Smooth muscle cell (in vitro differentiated cells): Measurements from ENCODE around the gene GOLGA6L7. TPM values are rescaled to one million over a fixed set of nuclear protein-coding genes. Genes with fewer than 3 reads are reported as not detected.
A peak's percentile ranks its signal among the peaks of the same experiment; 100 is the strongest.
"Not testable (repeated sequence)": the region's sequence is repeated elsewhere in the genome, so short reads cannot be mapped to it uniquely, and the experiment has no call there.

Source experiments
- DNase-seq: peaks from one replicate; lab custom pipeline; 2025; ENCODE audit not compliant: unreplicated experiment; lab: John Stamatoyannopoulos, UW
- H2AFZ ChIP-seq: fragments of 200-600 bp; sonication (generic); 2 replicates; pipeline ENCODE4 v1.6.0; 2016; ENCODE audit warnings: antibody characterized with exemption, low read depth, mild to moderate bottlenecking
- H3F3A ChIP-seq: fragments of 200-600 bp; sonication (generic); 2 replicates; pipeline ENCODE4 v1.6.0; 2017; ENCODE audit warnings: antibody characterized with exemption, low read depth
- H3K27ac ChIP-seq: fragments of 200-600 bp; sonication (generic); 2 replicates; pipeline ENCODE4 v1.5.1; 2016; ENCODE audit warnings: low read depth, mild to moderate bottlenecking
- H3K27me3 ChIP-seq: fragments of 200-600 bp; sonication (generic); 2 replicates; pipeline ENCODE4 v1.6.1; 2016; ENCODE audit warnings: low read depth, mild to moderate bottlenecking
- H3K36me3 ChIP-seq: fragments of 200-600 bp; sonication (generic); 2 replicates; pipeline ENCODE4 v1.5.1; 2016; ENCODE audit warnings: low read depth
- H3K4me1 ChIP-seq: fragments of 200-600 bp; sonication (generic); 2 replicates; pipeline ENCODE4 v1.5.1; 2016; ENCODE audit warnings: low read depth
- H3K4me2 ChIP-seq: fragments of 200-600 bp; sonication (generic); 2 replicates; pipeline ENCODE4 v1.6.0; 2016; ENCODE audit warnings: mild to moderate bottlenecking
- H3K4me3 ChIP-seq: fragments of 200-600 bp; sonication (generic); 2 replicates; pipeline ENCODE4 v1.5.1; 2016; ENCODE audit warnings: mild to moderate bottlenecking
- H3K79me2 ChIP-seq: fragments of 200-600 bp; sonication (generic); 2 replicates; pipeline ENCODE4 v1.6.0; 2016; ENCODE audit warnings: low read depth, mild to moderate bottlenecking
- H3K9ac ChIP-seq: fragments of 200-600 bp; sonication (generic); 2 replicates; pipeline ENCODE4 v1.6.0; 2016; ENCODE audit warnings: low read depth
- H3K9me3 ChIP-seq: fragments of 200-600 bp; sonication (generic); replicated peaks from 2 replicates; pipeline ENCODE4 v1.5.1; 2016; ENCODE audit warnings: low read depth
- H4K20me1 ChIP-seq: fragments of 200-600 bp; sonication (generic); 2 replicates; pipeline ENCODE4 v1.6.0; 2016; ENCODE audit warnings: low read depth
- WGBS: methylation state at CpG from one replicate; pipeline ENCODE4 v1.1.7; 2016; ENCODE audit warnings: low lambda C conversion rate; 5-methylcytosine and 5-hydroxymethylcytosine counted together
- polyA plus RNA-seq: library from polyadenylated mRNA; unstranded; fragments of >200 nt; fragmentation: Nextera tagmentation; extraction: Ambion mirVana; gene quantifications from 2 replicates; pipeline ENCODE4 v1.2.1, GENCODE V29; 2016
- total RNA-seq: library from RNA; depleted of rRNA; stranded (reverse); fragments of >200 nt; gene quantifications from 2 replicates; pipeline ENCODE4 v1.2.3, GENCODE V29; 2014

GOLGA6L7 gene
- total and polyA plus RNA-seq, 2 experiments from 2014 or later = not detected

DNA sequence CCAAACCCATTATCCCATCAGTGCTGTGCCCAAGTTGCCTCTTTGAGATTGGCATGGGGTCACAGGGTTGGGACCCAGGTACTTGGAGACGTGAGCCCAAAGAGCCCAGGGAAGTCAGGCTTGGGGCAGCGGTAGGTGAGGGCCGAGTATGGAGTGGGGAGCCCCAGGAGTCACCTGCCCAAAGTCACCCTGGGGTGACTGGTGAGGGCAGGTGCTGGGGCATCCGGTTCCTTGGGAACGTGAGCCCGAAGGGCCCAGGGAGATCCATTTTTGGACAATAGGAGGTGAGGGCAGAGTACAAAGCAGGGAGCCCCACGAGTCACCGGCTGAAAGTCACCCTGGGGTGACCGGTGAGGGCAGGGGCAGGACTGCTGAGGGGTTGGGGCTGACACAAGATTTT, 485 bp downstream of the GOLGA6L7 start:
- not testable (repeated sequence) for H3K4me3 ChIP-seq, H3K27ac ChIP-seq, DNase-seq, H3K9ac ChIP-seq, H3K9me3 ChIP-seq, H3K27me3 ChIP-seq, H3K4me2 ChIP-seq, H3K4me1 ChIP-seq, H3F3A ChIP-seq, H2AFZ ChIP-seq, H3K36me3 ChIP-seq, H3K79me2 ChIP-seq, H4K20me1 ChIP-seq
- 83% methylated on average over 9 of the region's 9 CpGs for WGBS

DNA sequence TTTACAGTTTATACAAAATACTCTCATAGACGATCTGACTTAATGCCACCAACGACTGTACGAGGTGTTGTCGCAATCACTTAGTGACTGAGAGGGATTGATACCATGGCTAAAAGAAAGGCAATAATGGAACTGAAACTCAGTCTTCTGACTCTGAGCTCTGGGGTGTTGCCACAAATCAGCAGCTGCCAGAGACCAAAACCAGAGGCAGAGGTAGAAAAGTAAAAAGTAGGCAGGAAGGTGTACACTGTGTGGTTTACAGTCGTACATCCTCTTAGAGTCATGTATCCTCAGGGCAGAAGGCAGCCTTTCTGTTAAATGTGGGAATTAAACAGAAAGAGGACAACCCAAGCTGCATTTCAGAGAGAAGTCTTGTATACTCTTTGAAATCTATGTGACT, 1.2 kb downstream of the GOLGA6L7 start:
- H3K9ac ChIP-seq, H3K4me2 ChIP-seq, H2AFZ ChIP-seq, H3K36me3 ChIP-seq, H3F3A ChIP-seq, H3K27ac ChIP-seq, H4K20me1 ChIP-seq, H3K4me3 ChIP-seq, H3K9me3 ChIP-seq, H3K79me2 ChIP-seq, DNase-seq, H3K4me1 ChIP-seq, H3K27me3 ChIP-seq: not testable (repeated sequence)
- WGBS = 83% methylated on average over 5 of the region's 5 CpGs

DNA sequence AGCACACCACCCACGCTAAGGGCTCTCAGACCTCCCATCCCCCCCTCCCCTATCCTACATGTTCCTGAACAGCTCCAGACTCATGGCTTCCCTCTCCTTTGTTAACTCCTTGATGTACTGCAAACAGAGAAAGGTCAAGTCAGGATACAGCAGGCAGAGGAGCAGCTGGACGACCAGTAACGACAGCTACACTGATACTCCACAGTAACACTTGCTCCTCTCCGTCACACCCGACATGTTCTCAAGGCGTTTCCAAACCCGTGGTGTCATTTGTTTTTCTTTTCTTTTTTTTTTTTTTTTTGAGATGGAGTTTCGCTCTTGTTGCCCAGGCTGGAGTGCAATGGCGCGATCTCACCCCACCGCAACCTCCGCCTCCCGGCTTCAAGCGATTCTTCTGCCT, 4.3 kb downstream of the GOLGA6L7 start:
- not testable (repeated sequence) for H3K4me3 ChIP-seq, H3K4me1 ChIP-seq, H3K9ac ChIP-seq, H3K36me3 ChIP-seq, H2AFZ ChIP-seq, H3K79me2 ChIP-seq, H3K27me3 ChIP-seq, H3F3A ChIP-seq, H3K4me2 ChIP-seq, H3K9me3 ChIP-seq, DNase-seq, H4K20me1 ChIP-seq, H3K27ac ChIP-seq
- 86% methylated on average over 7 of the region's 14 CpGs for WGBS

DNA sequence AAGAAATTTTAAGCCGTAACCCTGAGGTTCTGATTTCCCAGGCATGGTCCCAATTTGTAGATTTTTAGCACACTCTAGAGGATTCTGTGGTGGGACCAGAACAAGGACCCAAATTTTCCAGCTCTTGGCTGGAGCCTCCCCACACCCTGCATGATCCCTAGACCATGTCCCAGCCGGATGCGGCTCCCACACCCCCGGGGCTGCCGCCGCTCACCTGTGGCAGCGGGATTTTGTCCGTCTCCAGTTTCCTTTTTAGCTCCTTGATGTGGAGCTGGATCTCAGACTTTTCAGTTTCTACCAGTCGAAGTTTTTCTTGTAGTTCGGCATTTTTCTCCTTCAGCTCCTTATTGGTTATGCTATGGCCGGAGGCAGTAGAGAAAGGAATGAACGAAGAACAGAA, 4.9 kb downstream of the GOLGA6L7 start:
- H3F3A ChIP-seq, H3K27ac ChIP-seq, H3K4me2 ChIP-seq, H3K4me3 ChIP-seq, H3K9ac ChIP-seq, H3K36me3 ChIP-seq, H3K4me1 ChIP-seq, DNase-seq, H2AFZ ChIP-seq, H3K9me3 ChIP-seq, H4K20me1 ChIP-seq, H3K79me2 ChIP-seq, H3K27me3 ChIP-seq: not testable (repeated sequence)
- WGBS = 95% methylated on average over 12 of the region's 12 CpGs

DNA sequence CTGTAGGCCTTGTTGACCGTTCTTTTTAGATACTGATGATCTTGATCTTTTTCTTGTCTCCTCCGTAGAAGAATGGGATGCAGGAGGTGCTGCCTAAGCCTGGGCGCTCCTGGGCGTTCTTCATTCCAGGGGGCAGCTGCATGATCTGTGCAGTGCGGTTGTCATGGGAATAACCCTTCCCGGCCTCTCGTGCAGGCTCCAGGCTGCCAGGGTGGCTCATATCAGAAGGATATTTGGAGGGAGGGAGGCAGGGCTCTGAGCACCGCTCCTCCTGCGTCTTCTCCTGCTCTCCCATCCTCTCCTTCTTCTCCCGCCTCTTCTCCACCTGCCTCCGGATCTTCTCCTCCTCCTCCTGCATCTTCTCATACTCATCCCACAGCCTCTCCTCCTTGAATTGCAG, 6.2 kb downstream of the GOLGA6L7 start:
- H3F3A ChIP-seq, H3K27me3 ChIP-seq: not testable (repeated sequence)

DNA sequence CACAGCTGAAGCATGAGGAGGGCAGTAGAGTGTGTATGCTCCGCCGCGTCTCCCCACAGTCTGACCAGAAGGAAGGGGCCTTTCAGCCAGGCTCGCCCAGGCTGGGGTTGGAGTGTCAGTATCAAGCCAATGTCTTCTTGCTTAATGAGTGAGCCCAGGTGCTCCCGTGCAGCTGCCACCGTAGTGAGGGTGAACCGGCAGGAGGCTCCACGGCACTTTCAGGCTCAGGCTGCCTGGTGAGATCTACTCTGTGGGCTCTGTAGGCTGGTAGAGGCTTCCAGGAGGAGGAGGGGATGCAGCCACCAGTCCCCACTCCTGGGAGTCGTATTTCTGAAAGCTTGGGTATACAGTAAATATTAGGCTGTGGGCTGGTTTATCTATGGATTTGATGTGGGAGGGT, 8.2 kb downstream of the GOLGA6L7 start:
- not testable (repeated sequence) for DNase-seq, H3K4me3 ChIP-seq, H2AFZ ChIP-seq, H3K9me3 ChIP-seq, H3K79me2 ChIP-seq, H3K4me1 ChIP-seq, H3K27ac ChIP-seq, H3K27me3 ChIP-seq, H3K4me2 ChIP-seq, H4K20me1 ChIP-seq, H3F3A ChIP-seq, H3K36me3 ChIP-seq, H3K9ac ChIP-seq
- 96% methylated on average over 9 of the region's 9 CpGs for WGBS

More for the DNA sequence above, 6.2 kb downstream of the GOLGA6L7 start:
- H3K4me2 ChIP-seq, H4K20me1 ChIP-seq, H3K9me3 ChIP-seq, H3K27ac ChIP-seq, H3K4me1 ChIP-seq, H3K9ac ChIP-seq, H3K79me2 ChIP-seq, H3K36me3 ChIP-seq, H2AFZ ChIP-seq, DNase-seq, H3K4me3 ChIP-seq: not testable (repeated sequence)
- WGBS = 89% methylated on average over 10 of the region's 11 CpGs

DNA sequence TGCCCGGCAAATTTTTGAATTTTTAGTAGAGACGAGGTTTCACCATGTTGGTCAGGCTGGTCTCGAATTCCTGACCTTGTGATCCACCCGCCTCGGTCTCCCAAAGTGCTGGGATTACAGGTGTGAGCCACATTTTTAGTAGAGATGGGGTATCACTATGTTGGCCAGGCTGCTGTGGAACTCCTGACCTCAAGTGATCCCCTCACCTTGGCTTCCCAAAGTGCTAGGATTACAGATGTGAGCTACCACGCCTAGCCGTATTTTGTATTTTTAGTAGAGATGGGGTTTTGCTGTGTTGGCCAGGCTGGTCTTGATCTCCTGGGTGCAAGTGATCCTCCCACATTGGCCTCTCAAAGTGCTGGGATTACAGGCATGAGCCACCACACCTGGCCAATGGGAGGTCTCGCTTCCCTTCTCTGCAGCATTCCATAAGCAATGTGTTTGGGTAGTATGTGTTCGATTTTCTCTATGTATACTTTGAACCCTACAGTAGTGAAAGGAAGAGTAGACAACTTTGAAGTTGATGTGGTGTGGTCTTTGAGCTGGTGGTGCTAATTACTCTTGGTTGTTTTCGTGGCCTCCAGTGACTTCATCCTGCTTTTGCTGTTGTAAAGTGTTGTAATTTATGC, 13.4 kb downstream of the GOLGA6L7 start:
- not testable (repeated sequence) for H3K4me1 ChIP-seq, H3K79me2 ChIP-seq, H3F3A ChIP-seq, H2AFZ ChIP-seq, H3K9me3 ChIP-seq, H3K27me3 ChIP-seq, H3K4me2 ChIP-seq, H3K36me3 ChIP-seq, DNase-seq, H4K20me1 ChIP-seq, H3K27ac ChIP-seq, H3K9ac ChIP-seq, H3K4me3 ChIP-seq
- 94% methylated on average over 10 of the region's 10 CpGs for WGBS

DNA sequence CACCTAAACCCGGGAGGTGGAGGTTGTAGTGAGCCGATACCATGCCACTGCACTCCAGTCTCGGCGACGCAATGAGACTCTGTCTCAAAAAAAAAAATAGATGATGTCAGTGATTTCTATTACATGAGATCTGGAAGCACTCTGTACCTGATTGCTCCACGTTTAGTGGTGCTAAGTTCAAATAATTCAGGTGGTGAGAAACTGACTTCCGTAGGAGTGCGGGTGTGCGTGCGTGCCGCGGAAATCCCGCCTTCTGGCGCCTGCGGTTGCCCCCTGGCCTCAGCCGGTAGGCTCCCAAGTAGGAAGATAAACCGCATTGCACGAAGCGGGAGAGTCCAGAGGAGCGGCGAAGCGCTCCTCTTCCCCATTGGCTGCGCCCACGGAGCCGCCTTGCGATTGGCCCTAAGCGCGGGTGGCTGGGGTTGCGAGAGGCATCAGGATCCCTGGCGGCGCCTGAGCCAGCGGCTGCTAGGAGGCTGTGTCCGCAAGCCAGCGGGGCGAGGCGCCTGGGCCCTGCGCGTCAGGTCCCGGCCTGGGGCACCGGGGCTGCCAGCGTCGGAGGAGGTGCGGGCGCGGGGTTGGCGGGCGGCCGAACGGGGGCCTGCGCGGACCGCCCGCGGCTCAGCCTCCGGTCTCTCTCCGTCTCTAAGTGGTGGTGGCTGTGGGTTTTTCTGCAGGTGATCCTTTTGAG, 16.4 kb downstream of the GOLGA6L7 start:
- H3K4me1 ChIP-seq, H3K27ac ChIP-seq, H3K36me3 ChIP-seq, H3K79me2 ChIP-seq, H3F3A ChIP-seq, H4K20me1 ChIP-seq, H3K9ac ChIP-seq, H3K27me3 ChIP-seq, H3K9me3 ChIP-seq: not testable (repeated sequence)
- DNase-seq = peak; percentile 30
- 7% methylated on average over 48 of the region's 56 CpGs for WGBS
- H3K4me2 ChIP-seq = peak overlapping the region; percentile 79
- peak overlapping the region; percentile 6 for H2AFZ ChIP-seq
- H3K4me3 ChIP-seq = peak overlapping the region; percentile 38
